NOMO-1 treated with DMSO at 0.1 percent for 48 hours (cell line): Measurements from ENCODE around the gene ACVR1B.

Experiments used
- DNase-seq: peaks from one replicate; lab custom pipeline; 2025; ENCODE audit not compliant: unreplicated experiment; lab: John Stamatoyannopoulos, UW

The ACVR1B gene

DNA sequence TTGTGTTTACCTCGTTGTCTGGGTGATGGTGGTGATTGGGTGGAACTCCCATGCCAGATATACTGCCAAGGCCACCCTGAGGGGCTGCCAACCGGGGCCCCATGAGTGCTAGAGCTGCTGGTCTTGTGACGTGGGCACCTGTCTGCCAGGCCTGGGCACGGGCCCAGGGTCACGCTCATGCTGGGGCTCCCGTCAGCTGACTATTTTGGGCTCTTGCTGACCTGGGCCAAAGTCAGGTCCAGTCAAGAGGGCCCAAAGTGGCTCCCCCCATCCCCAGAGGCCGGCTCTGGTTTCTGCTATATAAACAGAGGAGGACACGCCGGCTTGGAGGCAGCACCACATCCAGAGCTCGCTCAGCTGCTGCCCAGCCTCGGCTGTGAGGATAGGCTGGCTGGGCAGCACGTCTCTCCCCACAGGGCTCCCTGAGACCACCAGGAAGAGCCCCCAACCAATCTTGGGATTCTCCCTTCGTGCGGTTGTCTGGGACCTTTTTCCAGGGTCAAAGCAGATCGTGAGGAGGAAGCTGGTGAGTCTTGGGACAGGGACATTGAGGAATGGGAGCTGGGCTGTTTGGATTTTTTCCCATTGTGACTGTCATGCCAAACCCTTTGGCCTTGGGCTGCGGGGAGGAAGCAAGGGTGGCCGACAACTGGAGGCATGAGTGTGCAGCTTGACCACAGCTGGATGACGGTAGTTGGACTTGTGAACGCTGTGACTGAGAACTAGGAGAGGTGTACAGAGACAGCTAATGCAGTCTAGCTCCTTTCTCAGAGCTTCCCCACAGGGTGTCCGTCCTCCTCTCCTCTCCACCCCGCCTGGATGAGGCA is 92.1 kb downstream of the ACVR1B start:
- DNase-seq: no peak

DNA sequence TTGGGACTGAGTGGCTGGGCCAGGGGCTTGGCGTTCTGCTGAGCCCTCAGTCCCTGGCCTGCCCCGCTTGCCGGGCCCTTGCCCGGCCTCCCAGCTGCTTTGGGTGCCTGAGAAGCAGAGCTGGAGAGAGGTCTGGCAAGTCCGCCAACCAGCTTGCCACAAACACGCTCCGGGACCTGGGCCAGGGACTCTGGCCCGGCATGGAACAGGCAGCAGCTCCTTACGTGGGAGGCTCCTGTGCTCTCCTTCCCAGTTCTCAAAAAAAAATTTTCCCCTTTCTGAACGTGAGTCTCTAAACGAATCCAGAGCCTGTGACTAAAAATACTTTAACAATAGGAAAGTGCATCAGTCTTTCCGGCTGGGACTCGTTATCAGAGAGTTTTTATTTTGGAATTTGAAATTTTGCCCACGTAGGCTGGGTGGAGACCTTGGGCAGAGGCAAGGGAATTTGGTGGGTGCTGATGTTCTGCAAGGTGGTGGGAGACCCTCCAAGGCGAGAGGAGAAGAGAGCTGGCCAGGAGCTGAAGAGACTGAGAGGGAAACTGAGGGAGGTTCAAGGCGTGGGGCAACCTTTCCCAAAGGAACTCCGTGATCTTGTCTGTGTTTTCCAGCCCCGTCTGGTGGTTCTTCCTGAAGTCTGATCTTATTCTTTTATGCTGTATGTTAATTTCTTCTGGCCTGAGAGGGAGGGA is 92.9 kb downstream of the ACVR1B start:
- DNase-seq: no peak

- DNase-seq: peak; percentile 68
Measured at GRCh38 chr12:52045794-52046199, 94.3 kb downstream of the ACVR1B start.
